ENCODE results near the gene KCNQ2.

The KCNQ2 gene

GRCh38 chr20:63432577-63433325 lies 39.7 kb downstream of the KCNQ2 start:
- DNase-seq: no peak

- DNase-seq: no peak
Observed at GRCh38 chr20:63431944-63432343, 40.5 kb downstream of the KCNQ2 start.

- no peak for DNase-seq
Observed at GRCh38 chr20:63430891-63431290, 41.6 kb downstream of the KCNQ2 start.

GRCh38 chr20:63429992-63430391 lies 42.5 kb downstream of the KCNQ2 start:
- no peak for DNase-seq

GRCh38 chr20:63428906-63429575 lies 43.4 kb downstream of the KCNQ2 start:
- no peak for DNase-seq

- no peak for DNase-seq
Observed at GRCh38 chr20:63427724-63428330, 44.6 kb downstream of the KCNQ2 start.

GRCh38 chr20:63427206-63427605 lies 45.2 kb downstream of the KCNQ2 start:
- DNase-seq: no peak

- no peak for DNase-seq
Observed at GRCh38 chr20:63425846-63426485, 46.5 kb downstream of the KCNQ2 start.

- DNase-seq: no peak
Observed at GRCh38 chr20:63424613-63425012, 47.8 kb downstream of the KCNQ2 start.

- DNase-seq: no peak
Observed at GRCh38 chr20:63423751-63424150, 48.7 kb downstream of the KCNQ2 start.

- DNase-seq: no peak
Observed at GRCh38 chr20:63422653-63423052, 49.8 kb downstream of the KCNQ2 start.

GRCh38 chr20:63421913-63422312 lies 50.5 kb downstream of the KCNQ2 start:
- no peak for DNase-seq

- no peak for DNase-seq
Observed at GRCh38 chr20:63421094-63421692, 51.3 kb downstream of the KCNQ2 start.

GRCh38 chr20:63420359-63421093 lies 51.9 kb downstream of the KCNQ2 start:
- no peak for DNase-seq

- DNase-seq: no peak
Observed at GRCh38 chr20:63419299-63419698, 53.2 kb downstream of the KCNQ2 start.

- no peak for DNase-seq
Observed at GRCh38 chr20:63418617-63419016, 53.8 kb downstream of the KCNQ2 start.

- DNase-seq: no peak
Observed at GRCh38 chr20:63417738-63418120, 54.7 kb downstream of the KCNQ2 start.

GRCh38 chr20:63417097-63417737 lies 55.2 kb downstream of the KCNQ2 start:
- no peak for DNase-seq

- peak; percentile 77 for DNase-seq
Observed at GRCh38 chr20:63416631-63417030, 55.8 kb downstream of the KCNQ2 start.

GRCh38 chr20:63415647-63416391 lies 56.6 kb downstream of the KCNQ2 start:
- DNase-seq: no peak

All from retina (tissue), 1 donor.